ENCODE measurements around the gene CAMK2B.

DNA sequence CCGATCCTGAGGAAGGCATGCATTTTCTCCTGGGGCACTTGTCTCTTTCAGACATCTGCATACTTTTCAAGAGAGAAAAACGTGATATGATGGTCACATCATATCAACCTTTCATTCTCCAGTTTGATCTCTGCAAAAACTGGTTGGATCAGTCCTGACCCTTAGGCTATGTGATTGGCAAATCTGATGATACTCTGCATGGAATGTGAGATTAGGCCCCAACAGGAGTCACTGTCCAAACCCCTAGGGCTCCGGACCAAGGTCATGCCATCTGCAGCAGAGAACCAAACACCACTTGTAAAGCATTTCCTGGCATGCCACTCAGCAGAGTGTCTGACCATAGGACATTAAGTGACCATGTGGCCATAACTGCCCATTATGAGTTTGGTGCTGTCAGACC, 144.8 kb downstream of the CAMK2B start:
- TF ChIP-seq, protein P1, sequence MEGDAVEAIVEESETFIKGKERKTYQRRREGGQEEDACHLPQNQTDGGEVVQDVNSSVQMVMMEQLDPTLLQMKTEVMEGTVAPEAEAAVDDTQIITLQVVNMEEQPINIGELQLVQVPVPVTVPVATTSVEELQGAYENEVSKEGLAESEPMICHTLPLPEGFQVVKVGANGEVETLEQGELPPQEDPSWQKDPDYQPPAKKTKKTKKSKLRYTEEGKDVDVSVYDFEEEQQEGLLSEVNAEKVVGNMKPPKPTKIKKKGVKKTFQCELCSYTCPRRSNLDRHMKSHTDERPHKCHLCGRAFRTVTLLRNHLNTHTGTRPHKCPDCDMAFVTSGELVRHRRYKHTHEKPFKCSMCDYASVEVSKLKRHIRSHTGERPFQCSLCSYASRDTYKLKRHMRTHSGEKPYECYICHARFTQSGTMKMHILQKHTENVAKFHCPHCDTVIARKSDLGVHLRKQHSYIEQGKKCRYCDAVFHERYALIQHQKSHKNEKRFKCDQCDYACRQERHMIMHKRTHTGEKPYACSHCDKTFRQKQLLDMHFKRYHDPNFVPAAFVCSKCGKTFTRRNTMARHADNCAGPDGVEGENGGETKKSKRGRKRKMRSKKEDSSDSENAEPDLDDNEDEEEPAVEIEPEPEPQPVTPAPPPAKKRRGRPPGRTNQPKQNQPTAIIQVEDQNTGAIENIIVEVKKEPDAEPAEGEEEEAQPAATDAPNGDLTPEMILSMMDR (IDR thresholded peaks at IDR 0.05; ENCODE audit: low read depth, low read length, poor library complexity, severe bottlenecking), result no peak
- TF ChIP-seq EZH2phosphoT487 (IDR thresholded peaks at IDR 0.05; ENCODE audit: borderline replicate concordance, low read length), result no peak
